Measurements from ENCODE around the gene WDR26. TPM values are rescaled to one million over a fixed set of nuclear protein-coding genes. Genes with fewer than 3 reads are reported as not detected.
A peak's percentile ranks its signal among the peaks of the same experiment; 100 is the strongest.

WDR26 gene
- total RNA-seq, 1 experiment from 2014 or later = 81.4 TPM

DNA sequence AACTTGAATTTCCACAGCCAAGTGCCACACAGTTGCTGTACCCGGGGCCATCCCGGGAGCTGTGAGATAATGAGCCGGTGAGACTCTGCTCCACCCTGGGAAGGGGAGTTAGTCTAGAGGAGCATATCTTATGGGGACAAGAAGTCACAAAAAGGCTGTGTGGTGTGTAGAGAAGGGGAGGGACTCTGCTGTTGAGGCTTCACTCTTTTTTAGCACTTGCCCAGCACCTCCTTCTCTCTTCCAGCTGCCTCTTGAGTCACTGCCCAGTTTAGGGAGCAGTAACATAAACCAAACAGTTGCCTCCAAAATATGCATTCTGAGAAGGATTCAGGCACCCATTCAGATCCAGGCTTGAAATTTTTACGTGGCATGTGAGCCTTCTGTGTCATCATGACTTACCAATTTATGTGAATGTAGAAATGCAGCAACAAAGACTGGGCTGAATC lies 744 bp upstream of the WDR26 start:
- peak overlapping the region; percentile 77 for H3K9ac ChIP-seq (ENCODE audit: extremely low read depth, insufficient read length, low read length)
- H3K14ac ChIP-seq (ENCODE audit: insufficient read depth, low read length) = no peak overlapping the region
- H2BK5ac ChIP-seq (ENCODE audit: insufficient read length, low read length) = no peak overlapping the region
- no peak overlapping the region for H3K23ac ChIP-seq (ENCODE audit: insufficient read length, low read depth, low read length)
- H3K4me1 ChIP-seq (ENCODE audit: insufficient read depth, low read length) = no peaks in the 10 kb centered on the region
- no peaks in the 10 kb centered on the region for H3K9me3 ChIP-seq (ENCODE audit: control insufficient read depth, low read depth, low read length)
- H4K91ac ChIP-seq (ENCODE audit: insufficient read length, low read depth, low read length) = no peak overlapping the region
- H2BK20ac ChIP-seq (ENCODE audit: low read depth, low read length, poor library complexity, severe bottlenecking) = no peak overlapping the region
- no peak overlapping the region for H3K27ac ChIP-seq (ENCODE audit: insufficient read length, low read depth, low read length)
- H3K4me2 ChIP-seq (ENCODE audit: insufficient read depth, insufficient read length, low read length) = peak overlapping the region; percentile 94
- H3K27ac Mint-ChIP-seq = peak overlapping the region in 2 of 3 experiments; percentile 90 to 98; a peak in 5 of 7 replicates
- H3K79me2 ChIP-seq (ENCODE audit: insufficient read depth, low read length) = peaks cover 19% of the 10 kb centered on the region; the same call in 1 of the 2 replicates
- H3K79me1 ChIP-seq (ENCODE audit: insufficient read depth, low read depth, low read length, poor library complexity, severe bottlenecking) = no peaks in the 10 kb centered on the region
- H2BK12ac ChIP-seq (ENCODE audit: insufficient read length, low read depth, low read length) = no peak overlapping the region
- H3T11ph ChIP-seq (ENCODE audit: low read length) = no peak overlapping the region
- H3K23me2 ChIP-seq (ENCODE audit: insufficient read length, low read depth, low read length, poor library complexity, severe bottlenecking) = peaks cover 17% of the 10 kb centered on the region
- peaks cover 5% of the 10 kb centered on the region for H4K20me1 ChIP-seq (ENCODE audit: control insufficient read depth, insufficient read depth, insufficient read length)
- H3K4ac ChIP-seq (ENCODE audit: low read depth, low read length) = no peak overlapping the region
- H2BK120ac ChIP-seq (ENCODE audit: low read depth, low read length, poor library complexity, severe bottlenecking) = no peak overlapping the region
- H3K27me3 Mint-ChIP-seq (ENCODE audit: low read depth) = no peaks in the 10 kb centered on the region
- H3K18ac ChIP-seq (ENCODE audit: insufficient read length, low read depth, low read length) = no peak overlapping the region
- no peaks in the 10 kb centered on the region for H3K9me3 Mint-ChIP-seq
- H2AK5ac ChIP-seq (ENCODE audit: insufficient read length, low read length) = no peak overlapping the region
- H3K56ac ChIP-seq (ENCODE audit: insufficient read length, low read depth, low read length) = no peak overlapping the region
- H3K27me3 ChIP-seq (ENCODE audit: insufficient read depth, low read length) = no peaks in the 10 kb centered on the region
- H3K4me1 Mint-ChIP-seq = peaks cover 45% of the 10 kb centered on the region in 2 experiments
- H4K5ac ChIP-seq (ENCODE audit: insufficient read length, low read depth, low read length) = no peak overlapping the region
- TF ChIP-seq, protein P1, sequence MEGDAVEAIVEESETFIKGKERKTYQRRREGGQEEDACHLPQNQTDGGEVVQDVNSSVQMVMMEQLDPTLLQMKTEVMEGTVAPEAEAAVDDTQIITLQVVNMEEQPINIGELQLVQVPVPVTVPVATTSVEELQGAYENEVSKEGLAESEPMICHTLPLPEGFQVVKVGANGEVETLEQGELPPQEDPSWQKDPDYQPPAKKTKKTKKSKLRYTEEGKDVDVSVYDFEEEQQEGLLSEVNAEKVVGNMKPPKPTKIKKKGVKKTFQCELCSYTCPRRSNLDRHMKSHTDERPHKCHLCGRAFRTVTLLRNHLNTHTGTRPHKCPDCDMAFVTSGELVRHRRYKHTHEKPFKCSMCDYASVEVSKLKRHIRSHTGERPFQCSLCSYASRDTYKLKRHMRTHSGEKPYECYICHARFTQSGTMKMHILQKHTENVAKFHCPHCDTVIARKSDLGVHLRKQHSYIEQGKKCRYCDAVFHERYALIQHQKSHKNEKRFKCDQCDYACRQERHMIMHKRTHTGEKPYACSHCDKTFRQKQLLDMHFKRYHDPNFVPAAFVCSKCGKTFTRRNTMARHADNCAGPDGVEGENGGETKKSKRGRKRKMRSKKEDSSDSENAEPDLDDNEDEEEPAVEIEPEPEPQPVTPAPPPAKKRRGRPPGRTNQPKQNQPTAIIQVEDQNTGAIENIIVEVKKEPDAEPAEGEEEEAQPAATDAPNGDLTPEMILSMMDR (conservative IDR thresholded peaks at IDR 0.05) = no peak
- WGBS (ENCODE audit: extremely low coverage, insufficient read length, low lambda C conversion rate) = no CpG with 5 or more reads among the region's 4 CpGs
- peak overlapping the region; percentile 94 for H3K4me3 Mint-ChIP-seq
- H2BK15ac ChIP-seq (ENCODE audit: low read depth, low read length) = no peak overlapping the region
- H4K8ac ChIP-seq (replicated peaks; ENCODE audit: insufficient read length, low read depth, low read length) = no peak overlapping the region
- peaks cover 18 to 34% (median 28%) of the 10 kb centered on the region in 3 experiments; a peak in 6 of 7 replicates for H3K36me3 Mint-ChIP-seq (ENCODE audit: insufficient read depth in 1 of 3, low read depth in 3 of 3)
- no peak overlapping the region for H2AFZ ChIP-seq (ENCODE audit: low read length)
- peak; percentile 30 for DNase-seq

All from H9 (cell line).